GM19240 (cell line): ENCODE measurements around the gene SEC11A.

ENCODE experiments used
- DNase-seq: peaks from one replicate; pipeline ENCODE4 v3.0.0; 2011; ENCODE audit warnings: low spot score; ENCODE audit not compliant: insufficient read length

The SEC11A gene

DNA sequence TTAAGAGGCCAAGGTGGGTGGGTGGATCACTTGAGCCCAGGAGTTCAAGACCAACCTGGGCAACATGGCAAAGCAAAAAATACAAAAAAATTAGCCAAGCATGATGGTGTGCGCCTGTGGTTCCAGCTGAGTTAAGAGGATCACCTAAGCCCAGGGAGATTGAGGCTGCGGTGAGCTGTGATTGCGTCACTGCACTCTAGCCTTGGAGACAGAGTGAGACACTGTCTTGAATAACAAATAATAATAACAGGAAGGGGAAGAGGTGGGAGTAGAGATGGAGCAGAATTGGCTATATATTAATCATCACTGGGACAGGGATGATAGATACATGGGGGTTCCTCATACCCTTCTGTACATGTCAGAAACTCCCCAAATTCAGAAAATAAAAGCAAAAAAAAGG is 34.1 kb downstream of the SEC11A start:
- DNase-seq: no peak

GRCh38 chr15:84671211-84671610 is 44.7 kb downstream of the SEC11A start:
- no peak for DNase-seq

GRCh38 chr15:84669726-84670125 is 46.2 kb downstream of the SEC11A start:
- DNase-seq: no peak

DNA sequence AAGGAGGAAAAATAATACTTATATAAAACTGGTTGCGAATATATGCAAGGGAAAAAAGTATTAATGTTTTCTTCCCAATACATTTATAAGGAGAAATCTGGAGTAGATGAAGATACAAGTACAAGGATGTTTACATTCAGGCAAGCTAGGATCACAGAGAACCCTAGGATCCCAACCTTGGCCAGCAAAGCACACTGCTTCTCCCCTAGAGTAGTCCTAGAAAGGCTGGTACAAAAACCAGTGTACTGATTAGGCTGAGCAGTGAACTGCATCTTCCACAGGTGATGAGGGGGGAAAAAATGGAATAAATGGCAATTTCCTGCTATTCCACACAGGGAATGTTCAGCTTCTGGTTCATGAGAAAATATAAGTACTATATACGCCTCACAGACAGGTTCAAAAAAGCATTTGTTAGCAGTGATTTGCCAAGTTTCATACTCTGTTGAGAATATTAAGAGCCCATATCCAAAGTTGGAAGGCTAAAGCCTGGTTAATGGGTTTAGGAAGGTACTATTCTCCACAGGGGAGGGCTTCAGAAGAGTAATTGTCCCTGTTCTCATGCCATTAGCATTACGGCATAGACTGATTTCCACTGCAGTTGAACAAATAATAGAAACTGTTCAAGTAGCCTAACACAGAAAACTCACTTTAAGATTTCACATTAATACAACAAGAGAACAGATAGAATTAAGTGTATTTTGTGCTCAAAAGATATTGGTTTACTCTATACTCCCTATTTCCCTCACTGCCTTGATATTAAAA is 47.5 kb downstream of the SEC11A start:
- DNase-seq: no peak

- no peak for DNase-seq
These were observed 49.6 kb downstream of the SEC11A start for GRCh38 chr15:84666373-84666772.

- DNase-seq: no peak
These were observed 54.9 kb downstream of the SEC11A start for GRCh38 chr15:84661001-84661400.

DNA sequence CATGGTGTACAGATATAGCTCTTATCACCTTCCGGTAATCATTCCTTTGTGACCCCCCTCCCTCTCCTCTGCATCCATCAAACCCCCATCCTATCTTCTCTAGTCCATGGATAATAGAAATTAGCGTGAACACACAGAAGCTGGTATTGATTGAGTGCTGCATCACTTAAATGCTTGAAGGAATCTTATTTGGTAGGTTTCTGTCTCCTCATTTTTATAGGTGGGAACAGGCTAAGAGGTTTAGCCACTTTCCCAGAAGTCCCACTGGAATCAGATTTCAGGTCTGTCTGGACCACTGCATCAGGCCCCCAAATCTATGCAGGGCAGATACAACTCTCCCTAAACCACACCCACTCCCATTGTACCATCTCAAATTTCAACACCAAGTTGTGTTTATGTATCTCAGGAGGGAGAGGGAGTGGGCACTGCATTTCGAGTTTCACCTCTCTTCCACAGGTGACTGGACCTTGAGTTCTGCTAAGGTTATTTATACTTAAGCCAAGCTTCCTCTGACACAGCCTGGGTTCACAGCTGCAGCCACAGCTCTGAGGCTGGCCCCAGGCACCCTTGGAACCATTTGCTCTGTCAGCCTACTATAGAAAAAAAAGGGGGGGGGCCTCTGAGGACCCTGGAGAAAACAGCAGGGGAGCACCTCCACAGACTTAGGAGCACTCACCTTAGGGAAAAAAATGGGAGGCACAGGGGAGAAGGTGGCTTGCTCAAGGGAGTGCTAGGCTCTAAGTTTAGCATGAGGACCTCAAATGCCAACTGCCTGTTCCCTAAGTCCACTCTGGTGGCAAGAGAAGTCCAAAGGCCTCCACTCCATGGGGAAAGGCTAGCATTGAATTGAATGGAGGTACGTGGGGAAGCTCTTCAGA is 55.8 kb downstream of the SEC11A start:
- DNase-seq: no peak

GRCh38 chr15:84658788-84659411 is 57.0 kb downstream of the SEC11A start:
- DNase-seq: no peak

DNA sequence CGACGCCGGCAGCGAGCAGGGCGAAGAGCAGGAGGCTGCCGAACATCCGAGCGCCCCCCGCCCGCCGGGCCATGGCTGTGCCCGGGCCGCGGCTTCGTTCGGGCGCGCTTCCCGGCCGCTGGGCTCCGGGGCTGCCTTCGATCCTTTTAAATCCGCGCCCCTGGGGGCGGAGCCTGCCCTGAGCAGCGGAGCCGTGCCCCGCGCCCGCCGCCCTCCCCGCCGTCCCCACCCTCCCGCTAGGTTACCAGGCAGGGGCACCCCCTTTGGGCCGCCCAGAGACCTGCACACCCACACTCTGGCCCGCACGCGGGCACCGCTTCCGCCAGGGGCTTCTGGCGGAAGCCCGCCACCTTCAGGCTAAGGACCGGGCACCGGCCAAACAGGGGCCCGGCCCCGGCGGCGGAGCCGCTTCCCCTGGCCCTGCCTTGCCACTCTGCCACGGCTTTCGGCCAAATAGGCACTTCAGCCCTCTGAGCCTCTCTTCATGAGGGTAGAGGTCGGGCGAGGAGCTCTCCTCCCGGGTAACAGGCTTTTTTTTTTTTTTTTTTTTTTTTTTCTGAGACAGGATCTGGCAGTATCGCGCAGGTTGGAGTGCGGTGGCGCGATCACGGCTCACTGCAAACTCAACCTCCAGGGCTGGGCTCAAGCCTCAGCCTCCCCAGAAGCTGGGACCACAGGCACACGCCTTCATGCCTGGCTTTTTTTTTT is 57.7 kb downstream of the SEC11A start, which contains the start of gene NMB:
Gene NMB, minus strand, starts transcription at position 120 of the 708 bp plus-strand sequence. Its CDS starts 47 bp downstream, at position 73.
- DNase-seq: peak; percentile 58

- DNase-seq: no peak
These were observed 58.2 kb downstream of the SEC11A start for GRCh38 chr15:84657748-84658079.

- DNase-seq: no peak
These were observed 59.0 kb downstream of the SEC11A start for GRCh38 chr15:84656972-84657371.

- DNase-seq: peak; percentile 16
These were observed 61.1 kb downstream of the SEC11A start for GRCh38 chr15:84654689-84655453.

- DNase-seq: peak; percentile 83
These were observed 61.8 kb downstream of the SEC11A start, which contains the start of gene WDR73 for GRCh38 chr15:84653910-84654688. TSS of gene WDR73 (minus strand) at chr15:84654283. CDS start at chr15:84654274, 9 bp downstream.

DNA sequence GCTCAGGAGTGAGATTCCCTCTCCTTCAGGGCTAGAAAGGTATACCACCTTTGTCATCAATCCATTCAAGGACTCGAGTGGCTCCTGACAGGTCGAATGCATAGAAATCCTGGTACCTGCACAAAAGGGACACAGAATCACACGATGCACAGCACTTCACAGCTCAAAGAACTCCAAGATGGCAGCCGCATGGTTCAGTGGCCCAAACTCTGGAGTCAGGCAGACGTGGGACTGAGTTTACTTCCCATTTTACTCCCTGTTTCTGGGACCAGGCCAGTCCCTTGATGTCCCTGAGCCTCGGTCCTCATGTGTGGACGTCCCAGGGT is 62.4 kb downstream of the SEC11A start:
- DNase-seq: no peak

DNA sequence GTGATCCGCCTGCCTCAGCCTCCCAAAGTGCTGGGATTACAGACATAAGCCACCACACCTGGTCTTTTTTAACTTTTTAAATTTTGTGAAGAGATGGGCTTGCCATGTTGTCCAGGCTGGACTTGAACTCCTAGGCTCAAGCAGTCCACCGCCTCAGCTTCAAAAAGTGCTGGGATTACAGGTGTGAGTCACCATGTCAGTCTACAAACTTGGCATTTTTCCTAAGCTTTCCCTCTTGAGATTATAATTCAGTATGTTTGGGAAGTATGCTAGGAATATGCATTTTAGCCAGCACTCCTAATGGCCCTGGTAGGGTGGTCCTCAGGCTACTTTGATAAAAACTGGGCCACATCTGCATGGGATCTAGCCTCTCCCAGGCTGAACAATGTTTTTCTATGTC is 66.2 kb downstream of the SEC11A start:
- DNase-seq: no peak

DNA sequence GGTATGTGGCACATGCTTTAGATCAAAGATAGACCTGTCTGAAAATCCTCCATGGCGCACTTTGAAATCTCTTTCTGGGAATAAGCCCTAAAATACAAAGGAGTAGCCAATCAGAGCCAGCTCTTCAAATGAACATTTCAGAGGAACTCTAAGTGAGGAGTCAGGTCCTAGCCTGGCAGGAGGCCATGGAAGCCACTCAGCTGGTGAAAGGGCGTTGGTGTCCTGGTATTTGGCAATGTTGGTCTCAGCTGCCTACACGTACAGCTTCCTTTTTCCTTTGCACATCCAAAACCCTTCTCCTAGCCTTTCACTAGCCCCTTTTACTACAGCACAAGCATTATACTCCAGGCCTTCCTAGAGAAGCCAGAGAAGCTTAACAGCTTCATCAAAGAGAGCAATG is 67.4 kb downstream of the SEC11A start:
- no peak for DNase-seq

DNA sequence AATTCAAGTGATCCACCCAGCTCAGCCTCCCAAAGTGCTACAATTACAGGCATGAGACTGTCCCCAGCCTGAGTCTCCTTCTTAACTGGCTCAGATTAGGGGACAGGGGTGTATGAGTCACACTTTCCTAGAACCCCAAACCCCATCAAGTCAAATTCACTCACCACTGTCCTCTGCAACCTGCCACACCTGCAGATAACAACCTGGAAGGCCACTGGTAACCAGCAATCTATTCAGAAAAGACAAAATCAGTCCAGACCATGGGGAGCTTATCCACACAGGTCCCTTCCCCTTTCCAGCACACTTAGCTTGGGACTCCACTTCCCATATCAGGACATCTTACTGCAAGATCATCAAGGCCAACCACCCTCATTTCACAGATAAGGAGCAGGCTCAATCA is 68.2 kb downstream of the SEC11A start:
- no peak for DNase-seq

GRCh38 chr15:84645997-84646396 is 69.9 kb downstream of the SEC11A start:
- no peak for DNase-seq

DNA sequence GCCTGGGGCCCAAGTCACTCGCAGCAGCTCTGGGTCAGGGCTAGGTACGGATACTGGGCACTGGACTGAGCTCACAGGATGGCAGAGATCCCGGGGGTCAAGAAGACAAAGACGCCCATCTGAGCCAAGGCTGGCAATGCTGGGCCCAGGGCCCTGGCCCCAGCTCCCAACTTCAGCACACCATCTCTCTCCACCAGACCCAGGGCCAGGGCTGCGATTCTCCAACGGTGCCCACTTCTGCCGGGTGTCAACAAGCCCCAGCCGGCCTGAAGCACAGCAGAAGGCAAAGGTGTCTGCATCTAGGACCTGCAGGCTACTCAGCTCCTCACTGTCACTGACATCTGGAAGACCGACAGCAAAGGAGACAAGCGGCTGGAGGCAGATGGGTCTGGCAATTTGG is 70.4 kb downstream of the SEC11A start:
- DNase-seq: no peak

- DNase-seq: no peak
These were observed 72.1 kb downstream of the SEC11A start for GRCh38 chr15:84643838-84644237.
